Epithelial cell of proximal tubule (primary cell): ENCODE data around the gene TUBGCP6. TPM values are rescaled to one million over a fixed set of nuclear protein-coding genes. Genes with fewer than 3 reads are reported as not detected.

Experiments
- DNase-seq: peaks from one replicate; pipeline ENCODE4 v3.0.0-alpha.2; 2011; ENCODE audit warnings: low read depth
- H3K4me3 ChIP-seq: 2 replicates; pipeline ENCODE4 v1.5.1; 2011; ENCODE audit warnings: low read depth, mild to moderate bottlenecking, low read length
- CTCF ChIP-seq: conservative IDR thresholded peaks from 2 replicates; pipeline ENCODE4 v1.5.1; 2012; ENCODE audit warnings: low read depth, mild to moderate bottlenecking, low read length
- total RNA-seq: library from RNA; depleted of rRNA; stranded (reverse); fragments of >200 nt; gene quantifications from 2 replicates; pipeline ENCODE4 v1.2.3, GENCODE V29; 2015

Gene TUBGCP6
- total RNA-seq, 1 donor from 2014 or later, result 26.1 TPM

GRCh38 chr22:50218153-50218995 lies 26.4 kb downstream of the TUBGCP6 start:
- H3K4me3 ChIP-seq, result no peak overlapping the region
- TF ChIP-seq CTCF, result no peak
- no peak for DNase-seq

DNA sequence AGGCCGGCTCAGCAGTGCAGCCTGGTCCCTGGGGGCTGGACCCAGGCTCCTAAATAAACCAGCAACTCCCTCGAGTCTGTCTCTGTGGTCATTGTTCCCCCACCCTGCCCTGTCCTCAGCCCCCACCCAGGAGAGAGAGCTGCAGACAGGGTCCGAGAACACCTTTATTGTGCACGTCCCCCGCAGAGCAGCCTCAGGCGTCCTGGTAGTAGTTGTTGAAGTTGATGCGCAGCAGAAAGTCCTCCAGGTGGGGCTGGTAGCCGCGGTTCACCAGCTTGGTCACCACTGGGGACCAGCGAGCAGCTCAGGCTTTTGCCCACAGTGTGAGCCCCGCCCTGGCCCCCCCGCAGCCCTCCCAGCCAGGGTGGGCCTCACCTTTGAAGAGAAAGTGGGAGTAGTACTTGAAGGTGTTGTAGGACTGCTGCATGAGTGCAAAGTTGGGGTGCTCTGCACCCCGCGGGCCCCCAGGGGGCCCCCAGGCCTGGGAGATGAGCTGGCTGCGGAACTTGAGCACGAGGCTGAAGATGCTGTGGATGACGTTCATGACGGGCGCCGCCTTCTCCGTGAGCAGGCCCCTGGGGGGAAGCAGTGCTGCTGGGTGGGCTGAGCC lies 27.2 kb downstream of the TUBGCP6 start:
- H3K4me3 ChIP-seq, result no peak overlapping the region
- no peak for TF ChIP-seq CTCF
- no peak for DNase-seq

GRCh38 chr22:50216684-50217520 lies 27.9 kb downstream of the TUBGCP6 start:
- H3K4me3 ChIP-seq, result no peak overlapping the region
- TF ChIP-seq CTCF, result no peak
- DNase-seq, result no peak

DNA sequence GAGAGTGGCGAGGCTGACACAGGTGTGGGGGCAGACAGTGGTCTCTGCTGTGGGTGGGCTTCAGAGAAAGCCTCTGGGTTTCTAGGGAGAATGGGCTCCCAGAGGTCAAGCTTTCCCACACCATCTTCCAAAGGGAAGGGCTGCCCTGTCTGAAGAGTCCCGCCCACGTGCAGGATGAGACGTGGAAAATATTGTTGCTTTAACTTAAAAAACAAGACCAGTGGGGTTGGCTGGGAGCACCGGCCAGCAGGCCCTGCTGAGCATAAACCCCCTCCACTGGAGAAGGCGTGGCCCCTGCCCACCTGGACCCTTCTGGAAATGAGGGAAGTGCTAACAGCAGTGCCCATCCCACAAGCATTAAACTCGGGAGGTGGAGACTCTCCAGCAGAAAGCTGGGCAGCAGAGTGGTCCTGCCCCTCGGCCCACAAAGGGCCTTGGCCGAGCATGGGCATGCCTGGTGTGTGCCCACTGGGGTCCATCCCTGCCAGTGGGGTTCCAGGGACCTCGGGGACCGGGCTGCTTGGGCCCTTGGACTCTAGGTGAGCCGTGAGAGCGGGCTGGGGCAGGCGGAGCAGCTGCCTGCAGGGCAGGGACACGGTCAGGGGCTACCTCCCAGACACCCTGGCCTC lies 28.7 kb downstream of the TUBGCP6 start:
- TF ChIP-seq CTCF, result no peak
- no peak for DNase-seq

GRCh38 chr22:50215297-50216054 lies 29.3 kb downstream of the TUBGCP6 start:
- no peak for DNase-seq
- no peak overlapping the region for H3K4me3 ChIP-seq
- no peak for TF ChIP-seq CTCF

More for the DNA sequence above, 28.7 kb downstream of the TUBGCP6 start:
- H3K4me3 ChIP-seq, result no peak overlapping the region

DNA sequence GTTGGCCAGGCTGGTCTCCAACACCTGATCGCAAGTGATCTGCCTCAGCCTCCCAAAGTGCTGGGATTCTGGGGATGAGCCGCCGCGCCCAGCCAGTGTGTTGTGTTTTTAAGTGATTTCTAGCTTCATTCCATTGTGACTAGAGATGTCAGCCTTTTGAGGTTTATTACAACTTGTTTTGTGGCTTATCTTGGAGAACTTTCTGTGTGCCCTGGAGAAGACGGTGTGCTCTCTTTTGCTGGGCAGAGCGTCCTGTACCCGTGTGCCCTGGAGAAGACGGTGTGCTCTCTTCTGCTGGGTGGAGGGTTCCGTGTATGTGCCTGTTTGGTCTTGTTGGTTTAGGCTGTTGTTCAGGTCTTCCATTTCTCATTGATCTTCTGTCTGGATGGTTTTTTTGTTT lies 31.6 kb downstream of the TUBGCP6 start:
- no peak overlapping the region for H3K4me3 ChIP-seq
- DNase-seq, result no peak
- TF ChIP-seq CTCF, result no peak
